NCI-H2227 treated with DMSO at 0.1 percent for 48 hours (cell line): ENCODE measurements around the gene TIMM44.
"Not testable (repeated sequence)": the region's sequence is repeated elsewhere in the genome, so short reads cannot be mapped to it uniquely, and the experiment has no call there.

Experiments
- DNase-seq: peaks from one replicate; lab custom pipeline; 2025; lab: John Stamatoyannopoulos, UW

TIMM44 gene

DNA sequence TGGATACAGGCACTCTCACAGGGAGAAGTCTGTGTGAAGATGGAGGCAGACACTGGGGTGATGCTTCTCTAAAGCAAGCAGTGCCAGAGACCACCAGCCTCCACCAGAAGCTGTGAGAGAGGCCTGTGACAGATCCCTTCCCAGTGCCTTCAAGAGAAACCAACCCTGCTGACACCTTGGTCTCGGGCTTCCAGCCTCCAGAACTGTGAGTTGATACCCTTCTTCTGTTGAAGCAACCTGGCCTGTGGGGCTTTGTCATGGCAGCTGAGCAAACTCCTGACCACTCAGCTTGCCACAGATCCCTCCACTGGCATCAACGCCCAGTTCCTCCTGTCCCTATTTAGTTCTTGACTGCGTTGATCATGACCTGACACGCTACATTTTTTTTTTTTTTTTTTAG is 33.0 kb upstream of the TIMM44 start:
- DNase-seq, result no peak

DNA sequence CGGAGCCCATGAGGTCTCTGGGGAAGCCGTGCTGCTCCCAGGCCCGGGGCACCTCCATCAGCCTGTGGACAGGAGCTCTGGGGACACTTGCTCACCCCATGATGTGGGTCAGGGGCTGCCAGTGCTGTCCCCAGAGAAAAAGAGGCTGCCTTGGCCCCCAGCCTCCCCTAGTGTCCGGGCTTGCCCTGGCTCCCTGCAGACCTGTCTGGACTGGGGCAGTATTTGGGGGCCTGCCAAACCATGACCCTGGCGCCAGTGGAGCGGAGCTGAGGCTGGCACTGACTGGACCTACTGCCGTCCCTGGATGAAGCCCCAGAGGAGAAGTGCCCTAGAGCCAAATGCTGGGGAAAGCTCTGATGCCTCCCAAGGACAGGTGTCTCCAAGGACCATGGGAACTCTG is 31.6 kb upstream of the TIMM44 start:
- no peak for DNase-seq

DNA sequence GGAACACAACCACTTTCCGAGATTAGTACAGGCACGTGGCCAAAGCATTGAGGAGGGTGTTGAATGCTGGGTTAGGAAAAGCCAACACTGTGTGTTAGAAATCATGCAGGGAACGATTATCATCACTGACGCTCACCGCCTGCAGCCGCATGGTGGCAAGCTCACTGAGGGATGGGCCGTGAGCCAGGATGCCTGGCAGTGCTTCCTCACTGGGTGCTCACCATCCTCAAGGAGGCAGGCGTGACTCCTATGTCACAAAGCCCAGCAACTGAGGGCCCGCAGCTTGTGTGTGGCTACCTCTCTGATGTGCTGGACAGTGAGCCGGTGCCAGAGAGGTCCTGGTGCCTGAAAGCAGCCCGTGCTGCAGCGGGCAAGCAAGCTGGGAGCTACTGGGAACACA is 30.4 kb upstream of the TIMM44 start:
- no peak for DNase-seq

DNA sequence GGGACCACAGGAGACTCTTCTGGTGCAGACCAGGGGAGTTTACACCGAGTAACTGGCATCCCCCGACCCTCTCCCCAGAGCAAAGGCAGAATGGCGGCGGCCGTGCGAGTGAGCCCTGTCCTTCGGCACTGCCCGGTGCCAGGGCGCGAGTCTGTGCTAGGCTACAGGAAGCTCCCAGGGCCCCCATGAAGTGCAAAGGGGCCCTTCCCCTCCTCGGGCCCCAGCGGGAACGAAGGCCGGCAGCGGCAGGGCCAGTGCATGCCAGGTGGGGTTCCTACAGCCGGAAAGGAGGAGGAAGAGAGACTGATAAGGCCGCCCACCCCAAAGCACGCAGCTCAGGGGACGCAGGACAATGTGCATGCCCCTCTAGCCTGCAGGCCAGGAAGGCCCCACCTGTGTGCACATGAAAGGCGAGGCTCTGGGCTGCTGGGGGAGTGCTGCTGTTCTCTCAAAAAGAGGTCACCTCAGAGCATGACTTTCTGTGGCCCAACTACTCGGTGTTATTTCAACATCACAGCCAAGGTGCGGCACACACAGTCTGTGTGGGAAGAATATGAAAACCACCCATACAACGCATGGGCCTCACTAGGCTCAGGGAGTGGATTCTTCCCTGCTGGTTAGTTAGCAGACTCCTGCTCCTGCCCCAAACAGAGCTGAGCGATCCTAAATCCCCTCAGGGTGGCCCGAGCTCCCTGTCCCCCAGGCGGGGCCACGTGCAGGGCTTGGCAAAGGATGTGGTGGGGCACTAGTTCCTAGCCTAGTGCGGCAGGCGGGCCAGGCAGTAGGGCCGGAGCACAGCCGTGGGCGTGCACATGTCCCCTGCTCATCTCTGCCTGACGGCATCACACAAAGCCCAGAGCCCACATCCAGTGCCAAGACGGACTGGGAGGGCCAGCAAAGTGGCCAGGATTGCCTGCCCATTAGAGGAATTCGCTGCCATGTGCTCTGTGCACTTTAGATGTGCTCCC is 28.4 kb upstream of the TIMM44 start:
- no peak for DNase-seq

DNA sequence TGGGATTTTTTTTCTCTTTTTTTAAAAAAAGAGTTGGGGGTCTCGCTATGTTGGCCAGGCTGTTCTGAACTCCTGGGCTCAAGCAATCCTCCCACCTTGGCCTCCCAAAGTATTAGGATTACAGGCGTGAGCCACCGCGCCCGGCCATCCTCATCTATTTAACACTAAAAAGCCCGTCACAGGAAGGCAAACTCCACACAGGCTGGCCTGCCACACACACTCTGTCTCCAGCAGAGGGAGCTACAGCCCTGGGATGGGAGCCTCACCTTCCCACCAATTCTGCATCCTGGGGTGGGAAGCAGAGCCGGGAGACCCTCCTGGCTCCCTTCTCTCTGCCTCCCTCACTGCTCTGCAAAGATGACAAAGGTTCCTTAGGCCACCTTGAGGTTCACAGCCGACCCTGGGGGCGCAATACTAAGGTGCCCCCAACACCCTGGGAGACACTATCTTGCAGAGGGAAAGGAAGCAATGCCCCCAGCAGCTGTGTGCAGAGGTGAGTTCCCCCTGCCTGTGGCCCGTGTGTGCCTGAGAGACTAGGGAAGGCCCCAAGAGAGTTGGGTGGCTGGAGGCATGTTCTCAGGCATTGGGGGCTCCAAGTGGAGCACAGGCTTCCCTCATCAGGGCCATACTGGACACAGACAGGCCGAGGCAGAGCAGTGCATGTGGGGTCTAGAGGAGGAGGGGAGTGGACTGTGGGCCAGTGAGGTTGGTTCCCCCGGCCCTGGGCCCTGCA is 27.4 kb upstream of the TIMM44 start:
- no peak for DNase-seq

DNA sequence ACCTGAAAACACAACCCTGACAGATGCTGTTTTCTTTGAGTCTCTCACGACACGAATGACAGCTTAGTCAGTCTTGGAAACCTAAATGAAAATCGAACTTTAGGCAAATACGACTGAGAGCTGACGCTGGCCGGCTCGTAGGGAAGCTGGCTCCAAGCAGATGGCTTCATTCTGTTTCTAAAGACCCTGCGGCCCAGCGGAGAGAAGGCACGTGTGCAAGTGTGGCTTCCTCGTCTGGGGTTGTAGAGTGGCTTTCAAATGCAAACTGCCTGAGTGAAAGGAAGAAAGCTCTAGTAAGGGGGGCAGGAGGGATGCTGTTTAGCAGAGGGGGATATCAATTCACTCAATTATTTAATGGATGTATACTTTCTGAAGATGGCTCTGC is 26.1 kb upstream of the TIMM44 start:
- no peak for DNase-seq

DNA sequence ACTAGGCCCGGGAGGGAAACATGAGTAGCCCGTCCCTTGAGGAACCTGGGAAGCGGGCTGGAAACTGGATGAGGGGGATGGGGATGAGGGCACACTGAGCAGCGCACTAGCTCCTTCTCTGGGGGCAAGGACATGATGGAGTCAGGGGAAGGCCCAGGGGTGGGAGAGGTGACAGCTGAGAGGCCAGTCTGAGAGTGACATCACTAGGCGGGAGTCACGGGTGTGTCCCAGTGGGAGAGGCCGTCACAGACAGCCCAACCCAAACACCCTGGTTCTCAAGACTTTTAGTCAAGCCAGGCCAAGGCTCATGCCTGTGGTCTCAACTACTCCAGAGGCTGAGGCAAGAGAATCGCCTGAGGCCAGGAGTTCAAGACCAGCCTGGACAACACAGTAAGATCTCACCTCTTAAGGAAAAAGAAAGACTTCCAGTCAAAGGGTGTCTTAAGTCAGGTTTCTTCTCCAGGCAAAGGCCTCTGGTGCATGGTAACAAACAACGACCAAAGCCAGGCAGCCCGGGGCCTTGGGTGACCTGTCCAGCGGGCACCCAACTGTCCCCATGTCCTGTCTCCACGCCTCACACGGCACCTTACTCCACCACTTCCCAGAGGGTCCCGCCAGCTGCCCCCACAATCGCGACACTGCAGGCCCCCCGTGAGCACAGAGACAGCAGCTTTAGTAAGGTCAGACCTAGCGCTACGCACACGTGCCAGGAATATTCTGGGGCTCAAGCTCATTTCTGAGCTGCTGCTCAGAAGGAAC is 25.5 kb upstream of the TIMM44 start:
- no peak for DNase-seq

DNA sequence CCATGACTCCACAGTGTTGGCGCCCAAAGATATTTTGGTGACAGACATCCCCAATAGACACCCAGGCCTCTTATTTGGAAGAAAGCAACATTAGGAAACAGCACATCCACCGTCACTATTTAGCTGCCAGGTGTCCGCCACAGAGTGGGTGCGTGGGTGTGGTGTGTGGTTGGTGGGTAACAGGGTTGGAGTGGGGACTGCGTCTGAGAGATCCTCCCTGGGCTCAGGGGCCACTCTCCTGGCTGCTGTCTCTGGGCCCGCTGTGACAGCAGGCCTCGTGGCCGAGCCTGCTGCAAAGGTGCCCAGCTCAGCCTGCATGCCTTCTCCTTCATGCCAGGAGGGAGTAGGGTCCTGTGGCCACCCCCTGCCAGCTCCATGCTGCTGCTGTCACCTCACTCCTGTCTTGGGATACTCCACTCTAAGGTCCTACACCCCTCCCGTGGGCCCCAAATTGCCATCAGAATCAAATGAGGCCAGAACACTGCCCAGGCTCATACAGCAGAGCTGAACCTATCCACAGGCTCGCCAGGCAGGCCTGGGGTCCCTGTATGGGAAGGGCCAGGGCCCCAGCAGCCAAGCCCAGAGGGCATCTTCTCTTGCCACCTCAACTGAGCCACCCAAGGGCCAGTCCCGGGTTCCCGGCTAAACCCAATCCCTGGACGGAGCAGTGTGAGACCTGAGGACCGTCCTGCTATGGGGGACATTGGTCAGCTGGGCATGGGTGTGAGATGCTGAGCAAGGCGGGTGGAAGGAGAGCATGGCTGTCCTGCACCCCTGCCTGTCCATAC is 24.7 kb upstream of the TIMM44 start:
- DNase-seq, result no peak

DNA sequence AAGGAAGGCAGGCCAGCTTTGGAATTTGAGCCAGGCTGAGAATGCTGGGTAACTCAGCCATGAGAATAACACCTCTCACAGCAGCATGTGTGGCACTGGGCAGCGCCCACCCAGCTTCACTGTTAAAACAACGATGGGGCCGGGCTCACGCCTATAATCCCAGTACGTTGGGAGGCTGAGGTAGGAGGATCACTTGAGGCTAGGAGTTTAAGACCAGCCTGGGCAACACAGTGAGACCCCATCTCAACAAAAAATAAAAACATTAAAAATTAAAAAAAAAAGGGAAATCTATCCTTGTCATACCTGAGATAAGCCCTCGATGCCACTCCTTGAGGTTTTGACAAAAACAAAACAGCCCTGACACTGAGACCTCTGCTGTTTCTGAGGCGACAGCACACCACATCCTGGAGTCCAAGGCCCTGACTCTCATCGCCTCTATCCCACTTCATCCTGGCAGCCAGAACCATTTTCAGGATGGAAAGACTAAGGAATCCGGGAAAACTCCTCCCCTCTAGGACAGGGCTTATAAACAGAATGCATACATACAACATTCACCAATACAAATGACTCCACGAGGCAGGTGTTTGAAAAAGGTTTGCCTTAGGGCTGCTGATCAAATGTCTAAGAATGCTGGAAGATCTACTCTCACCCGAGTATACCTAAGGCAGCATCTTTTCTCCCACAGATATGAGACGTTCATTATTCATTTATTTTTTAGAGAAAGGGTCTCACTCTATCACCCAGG is 22.6 kb upstream of the TIMM44 start:
- no peak for DNase-seq

DNA sequence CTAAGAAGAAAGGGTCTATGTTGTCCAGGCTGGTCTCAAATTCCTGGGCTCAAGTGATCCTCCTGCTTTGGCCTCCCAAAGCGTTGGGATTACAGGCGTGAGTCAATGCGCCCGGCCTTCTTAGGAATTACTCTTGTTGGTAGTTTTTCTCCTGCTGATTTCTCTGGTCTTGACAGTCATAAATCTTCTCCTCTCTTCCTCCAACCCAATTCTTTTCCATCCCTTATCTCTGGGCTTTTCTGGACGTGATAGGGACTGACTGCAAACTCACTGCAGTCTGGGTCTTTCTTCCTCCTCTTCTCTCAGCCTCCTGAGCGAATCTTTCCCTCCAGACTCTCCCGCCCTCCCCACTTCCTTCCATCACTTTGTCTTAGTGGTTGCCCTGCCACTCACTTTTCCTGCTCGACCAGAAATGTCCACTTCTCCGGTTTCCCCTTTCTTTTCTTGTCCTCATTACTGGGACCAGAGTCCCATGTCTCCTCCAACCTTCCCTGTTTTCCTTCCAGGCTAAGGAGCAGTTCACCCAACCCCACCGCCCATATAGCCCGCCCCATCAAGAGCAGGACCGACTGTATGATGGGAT is 21.9 kb upstream of the TIMM44 start:
- DNase-seq, result no peak

DNA sequence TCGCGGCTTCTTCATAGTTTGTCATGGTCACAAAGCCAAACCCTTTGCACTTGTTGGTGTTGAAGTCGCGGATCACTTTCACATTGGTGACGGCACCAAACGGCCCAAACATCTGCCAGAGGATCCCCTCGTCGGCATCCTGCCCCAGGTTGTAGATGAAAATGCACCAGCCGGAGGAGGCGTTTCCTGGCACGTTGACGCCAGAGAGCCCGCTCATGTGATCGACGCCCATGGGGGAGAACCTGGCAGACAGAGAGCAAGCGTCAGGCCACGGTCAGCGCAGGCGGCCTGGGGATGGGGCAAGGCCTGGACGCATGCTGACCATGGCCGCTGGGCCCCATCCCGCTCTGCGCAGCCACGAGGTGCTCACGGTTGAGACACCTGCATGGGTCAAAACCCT is 20.1 kb upstream of the TIMM44 start:
- DNase-seq, result no peak

DNA sequence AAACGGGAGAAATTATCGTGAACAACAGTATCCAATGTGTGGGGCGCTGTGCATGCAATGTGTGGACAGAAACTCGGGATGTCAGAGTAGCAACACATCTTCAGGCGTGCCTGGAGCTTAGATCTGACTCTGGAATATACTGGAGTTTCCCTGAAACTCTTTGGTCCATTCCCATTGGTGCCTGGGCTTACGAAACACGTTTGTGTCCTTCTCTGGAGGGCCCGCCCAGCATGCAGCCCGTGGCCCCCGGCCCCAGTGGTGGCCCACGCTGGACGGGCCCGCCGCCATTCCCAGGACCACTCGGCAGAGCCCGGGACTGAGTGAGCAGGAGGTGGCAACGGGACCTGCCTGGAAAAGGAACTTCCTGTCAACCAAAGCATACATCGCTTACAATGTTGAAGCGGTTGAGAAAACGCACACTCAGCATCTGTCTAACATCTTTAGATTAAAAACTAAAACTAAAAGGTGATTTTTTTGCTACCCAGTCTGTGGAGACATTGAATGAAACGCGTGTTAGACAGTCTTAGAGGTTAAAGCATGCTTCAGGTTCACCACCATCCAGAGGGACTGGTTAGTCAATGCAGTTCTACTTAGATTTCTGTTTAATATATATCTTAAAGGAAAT is 19.3 kb upstream of the TIMM44 start:
- no peak for DNase-seq

DNA sequence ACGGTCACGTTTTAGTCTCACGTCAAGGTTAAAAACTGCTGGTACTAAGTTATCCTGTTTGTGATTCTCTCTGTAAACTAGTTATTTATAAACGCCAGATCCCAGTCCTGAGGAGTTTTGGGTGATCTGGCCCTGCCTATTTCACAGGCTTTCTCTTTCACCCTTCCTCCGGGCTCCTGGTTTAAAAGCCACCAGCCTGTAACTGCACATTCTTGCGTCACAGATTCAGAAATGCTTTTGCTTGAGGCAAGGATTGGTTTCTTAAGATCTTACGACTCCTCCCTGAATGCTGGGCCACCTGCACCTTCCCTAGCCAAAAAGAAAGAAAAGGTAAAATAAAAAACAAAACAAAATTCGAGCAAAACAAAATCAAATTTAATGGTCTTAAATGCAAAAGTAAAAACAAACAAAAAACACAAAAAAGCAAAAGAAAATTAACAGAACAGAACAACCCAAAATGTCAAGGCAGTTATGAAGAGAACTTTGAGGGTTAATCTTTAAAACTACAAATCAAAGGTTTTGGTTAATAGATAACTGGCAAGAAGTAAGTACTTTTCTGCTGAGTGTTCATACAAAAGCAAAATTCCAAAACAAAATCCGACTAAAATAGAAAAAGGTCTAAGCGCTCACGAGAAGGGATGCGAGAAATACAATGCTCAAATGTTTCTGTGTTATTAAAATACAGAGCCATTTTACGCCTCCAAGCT is 18.6 kb upstream of the TIMM44 start:
- no peak for DNase-seq

DNA sequence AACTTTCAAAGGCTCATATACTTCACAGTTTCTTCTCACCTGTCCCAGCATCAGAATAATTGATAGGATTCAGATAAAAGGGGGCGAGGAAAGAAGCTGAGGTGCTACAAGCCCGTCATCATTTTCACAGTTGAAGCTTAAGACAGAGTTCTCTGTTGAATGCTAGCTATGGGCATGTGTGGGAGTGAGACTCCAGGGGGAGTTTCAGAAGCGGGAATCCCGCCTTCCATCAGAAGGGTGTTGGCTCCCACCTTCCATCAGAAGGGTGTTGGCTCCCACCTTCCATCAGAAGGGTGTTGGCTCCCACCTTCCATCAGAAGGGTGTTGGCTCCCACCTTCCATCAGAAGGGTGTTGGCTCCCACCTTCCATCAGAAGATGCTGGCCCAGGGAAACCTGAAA is 17.6 kb upstream of the TIMM44 start:
- not testable (repeated sequence) for DNase-seq

DNA sequence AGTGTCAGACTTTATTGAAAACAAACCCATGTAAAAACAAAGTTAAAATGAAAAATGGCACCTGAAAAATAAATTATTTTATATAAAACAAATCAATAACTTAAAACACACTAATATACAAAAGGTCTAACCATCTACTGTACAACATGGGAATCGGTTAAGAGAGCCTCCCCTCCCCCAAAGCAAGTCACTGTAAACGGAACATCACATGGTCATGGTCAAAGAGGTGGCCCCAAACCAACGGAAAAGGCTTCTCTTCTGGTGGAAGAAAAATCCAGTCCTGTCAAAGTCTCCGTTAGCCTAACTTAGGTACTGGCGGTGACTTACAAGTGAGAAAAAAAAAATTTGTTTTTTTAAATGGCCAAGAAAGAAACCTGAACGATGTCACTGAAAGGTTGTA is 15.7 kb upstream of the TIMM44 start:
- no peak for DNase-seq

DNA sequence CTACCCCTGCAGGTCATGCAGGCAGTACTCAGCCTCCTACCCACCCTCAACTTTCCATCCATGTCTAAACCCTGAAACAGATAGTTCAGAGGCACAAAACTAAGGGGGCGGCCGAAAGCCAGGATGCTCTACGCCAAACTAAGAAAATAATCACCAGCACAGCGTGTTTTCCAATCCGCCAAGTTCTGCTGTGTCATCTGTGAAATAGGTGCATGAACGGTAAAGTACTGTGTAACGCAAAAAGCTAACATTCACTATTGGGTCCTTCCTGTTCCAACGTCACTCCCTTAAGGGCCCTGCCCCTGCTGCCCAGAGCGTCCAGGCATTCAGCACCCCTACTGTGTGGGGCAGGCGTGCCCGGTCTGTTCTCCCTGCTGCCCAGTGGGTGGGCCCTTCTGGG is 12.2 kb upstream of the TIMM44 start:
- no peak for DNase-seq

DNA sequence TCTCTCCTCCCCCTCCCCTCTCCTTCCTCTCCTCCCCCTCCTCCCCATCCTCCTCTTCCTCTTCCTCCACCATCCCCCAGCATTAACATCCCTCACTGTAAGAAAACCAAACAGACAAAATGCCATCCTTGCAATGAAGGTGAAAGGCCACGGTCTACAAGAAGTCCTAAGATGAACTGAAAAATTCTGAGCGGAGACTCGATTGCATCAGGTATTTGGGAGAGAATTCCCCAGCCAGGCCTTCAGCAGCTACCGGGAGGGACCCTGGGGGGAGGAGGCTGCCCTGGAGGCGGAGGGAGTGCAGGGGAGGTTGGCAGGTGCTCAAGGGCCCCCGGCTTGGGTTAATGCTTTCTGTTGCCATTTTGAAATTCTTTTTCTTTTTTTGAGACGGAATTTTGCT is 10.1 kb upstream of the TIMM44 start:
- DNase-seq, result no peak

DNA sequence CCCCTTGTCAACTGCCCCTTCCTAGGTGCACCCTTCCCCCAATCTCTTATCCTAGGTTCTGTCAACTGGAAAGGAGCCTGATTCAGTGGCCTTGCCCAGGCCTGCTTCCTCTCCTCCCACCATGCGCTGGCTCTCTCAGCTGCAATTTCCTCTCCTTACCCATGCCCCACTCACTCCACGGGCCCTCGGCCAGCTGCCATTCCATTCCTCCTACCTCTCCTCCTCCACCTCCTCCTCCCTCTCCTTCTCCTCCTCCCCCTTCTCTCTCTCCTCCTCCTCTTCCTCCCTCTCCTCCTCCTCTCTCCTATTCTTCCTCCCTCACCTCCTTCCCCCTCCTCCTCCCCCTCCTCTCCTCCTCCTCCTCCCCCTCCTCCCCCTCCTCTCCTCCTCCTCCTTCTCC is 9.6 kb upstream of the TIMM44 start:
- no peak for DNase-seq

DNA sequence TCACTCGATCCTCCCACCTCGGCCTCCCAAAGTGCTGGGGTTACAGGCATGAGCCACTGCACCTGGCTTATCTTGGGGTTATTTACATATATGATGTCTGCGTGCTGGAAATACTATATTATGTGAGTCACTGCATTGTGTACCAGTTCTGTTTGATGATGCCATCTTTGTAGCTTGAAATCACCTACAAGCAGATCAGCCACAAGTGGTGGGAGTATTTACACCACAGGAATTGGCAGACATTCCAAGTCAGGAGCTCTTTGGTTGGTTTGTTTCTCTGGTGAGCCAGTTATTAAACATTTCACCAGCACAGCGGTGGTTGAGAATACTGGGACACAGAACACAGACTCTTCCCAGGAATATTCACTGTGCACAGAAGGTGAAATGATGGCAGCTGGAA is 4.5 kb upstream of the TIMM44 start:
- no peak for DNase-seq
